K562 treated with DMSO at 1 percent for 24 hours (cell line): Measurements from ENCODE around the gene MLLT11. TPM values are rescaled to one million over a fixed set of nuclear protein-coding genes. Genes with fewer than 3 reads are reported as not detected.

Source experiments
- total RNA-seq: library from RNA; unstranded; fragments of 300-600 nt; gene quantifications from 2 replicates; pipeline ENCODE4 v1.2.3, GENCODE V29; 2022; ENCODE audit warnings: low read depth; ENCODE audit not compliant: insufficient read depth

Gene MLLT11
- 9.1 and 9.4 TPM in 2 replicates for total RNA-seq

GRCh38 chr1:151060007-151060656, at the start of gene MLLT11:
MLLT11 (plus strand) TSS chr1:151060397; CDS start chr1:151067225, 6,828 bp downstream.

GRCh38 chr1:151036356-151036755, 23.8 kb upstream of the MLLT11 start, which contains the start of gene BNIPL:
BNIPL (plus strand) TSS chr1:151036586; CDS start chr1:151036726, 140 bp downstream.

GRCh38 chr1:151047591-151047924, 12.6 kb upstream of the MLLT11 start, which contains the start of gene C1orf56:
C1orf56 (plus strand) TSS chr1:151047751; CDS start chr1:151047848, 97 bp downstream.

GRCh38 chr1:151059109-151060006, 839 bp upstream of the MLLT11 start, which contains the start of gene CDC42SE1:
CDC42SE1 (minus strand) TSS chr1:151059622; CDS start chr1:151055730, 3,892 bp downstream.

GRCh38 chr1:151070474-151071276, 10.5 kb downstream of the MLLT11 start, which contains the start of gene GABPB2:
GABPB2 (plus strand) TSS chr1:151070761; CDS start chr1:151088190, 17,429 bp downstream.

Other genes with a start within 250 kb of the MLLT11 start
- 26.6 and 30.1 TPM in 2 replicates for gene ARNT, start 183.8 kb upstream of the MLLT11 start, total RNA-seq
- gene CTXND2, start 173.3 kb upstream of the MLLT11 start, total RNA-seq, result not detected in 2 replicates
- gene SETDB1, start 134.0 kb upstream of the MLLT11 start, total RNA-seq, result 21.8 and 27.0 TPM in 2 replicates
- 183 and 184 TPM in 2 replicates for gene CERS2, start 85.6 kb upstream of the MLLT11 start, total RNA-seq
- gene ANXA9, start 78.1 kb upstream of the MLLT11 start, total RNA-seq, result 2.5 and 5.2 TPM in 2 replicates
- gene MINDY1, start 53.5 kb upstream of the MLLT11 start, total RNA-seq, result 18.5 and 23.2 TPM in 2 replicates
- gene PRUNE1, start 51.9 kb upstream of the MLLT11 start, total RNA-seq, result 23.5 and 26.5 TPM in 2 replicates
- gene BNIPL, start 23.8 kb upstream of the MLLT11 start, total RNA-seq, result 1.7 and 2.0 TPM in 2 replicates
- 5.3 and 7.5 TPM in 2 replicates for gene C1orf56, start 12.6 kb upstream of the MLLT11 start, total RNA-seq
- gene CDC42SE1, start 775 bp upstream of the MLLT11 start, total RNA-seq, result 58.3 and 67.9 TPM in 2 replicates
- 3.6 and 3.7 TPM in 2 replicates for gene GABPB2, start 10.4 kb downstream of the MLLT11 start, total RNA-seq
- 8.6 and 9.7 TPM in 2 replicates for gene SEMA6C, start 86.2 kb downstream of the MLLT11 start, total RNA-seq
- 0.79 and 2.2 TPM in 2 replicates for gene TNFAIP8L2, start 96.3 kb downstream of the MLLT11 start, total RNA-seq
- 5.2 and 5.8 TPM in 2 replicates for gene LYSMD1, start 105.5 kb downstream of the MLLT11 start, total RNA-seq
- 41.3 and 42.0 TPM in 2 replicates for gene SCNM1, start 105.7 kb downstream of the MLLT11 start, total RNA-seq
- 0.38 TPM in 1 of 2 replicates, not detected in the other for gene TMOD4, start 115.6 kb downstream of the MLLT11 start, total RNA-seq
- 74.3 and 81.7 TPM in 2 replicates for gene VPS72, start 129.8 kb downstream of the MLLT11 start, total RNA-seq
- gene PIP5K1A, start 138.2 kb downstream of the MLLT11 start, total RNA-seq, result 17.7 and 19.0 TPM in 2 replicates
- gene PSMD4, start 194.3 kb downstream of the MLLT11 start, total RNA-seq, result 331 and 341 TPM in 2 replicates
- 40.9 and 43.8 TPM in 2 replicates for gene ZNF687, start 221.9 kb downstream of the MLLT11 start, total RNA-seq